ENCODE data around the gene HYPK.
"Not testable (repeated sequence)": the region's sequence is repeated elsewhere in the genome, so short reads cannot be mapped to it uniquely, and the experiment has no call there.

The HYPK gene

DNA sequence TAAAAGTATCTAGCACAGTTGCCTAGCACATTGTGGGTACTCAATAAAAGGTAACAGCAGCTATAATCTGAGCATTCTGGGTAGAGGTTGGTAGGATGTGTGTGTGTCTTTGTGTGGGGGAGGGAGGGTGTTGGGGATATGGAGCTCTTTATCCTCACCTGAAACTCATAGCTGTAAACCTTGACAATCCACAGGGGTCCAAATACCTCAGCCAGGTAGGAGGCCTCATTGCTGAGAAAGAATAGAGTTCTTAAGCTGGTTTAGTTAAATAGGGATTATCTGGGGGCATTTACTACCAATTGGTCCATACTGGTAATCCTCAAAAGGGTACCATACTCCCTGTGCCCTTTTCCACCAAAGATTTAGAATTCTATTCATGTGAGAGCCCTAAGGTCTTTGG lies 4.4 kb upstream of the HYPK start:
- DNase-seq (ENCODE audit: low read depth): no peak

DNA sequence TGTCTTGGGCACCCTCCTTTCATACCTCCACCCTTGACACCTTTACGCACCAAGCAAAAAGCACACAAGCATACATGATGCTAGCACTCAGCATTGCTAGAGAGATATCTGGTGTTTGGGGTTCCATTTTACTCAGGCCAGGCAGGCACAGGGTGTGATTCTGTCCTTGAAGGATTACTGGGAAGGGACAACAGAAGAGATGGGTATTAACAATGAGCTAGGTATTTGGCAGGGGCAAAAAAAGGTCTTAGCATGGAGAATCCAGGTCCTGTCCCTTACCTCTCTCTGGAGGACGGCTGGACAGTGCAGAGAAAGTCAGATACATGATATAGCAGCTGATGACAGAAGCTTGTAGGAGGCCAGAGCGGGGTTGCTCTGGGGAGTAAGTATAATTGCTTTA lies 3.8 kb upstream of the HYPK start:
- no peak for DNase-seq (ENCODE audit: low read depth)

DNA sequence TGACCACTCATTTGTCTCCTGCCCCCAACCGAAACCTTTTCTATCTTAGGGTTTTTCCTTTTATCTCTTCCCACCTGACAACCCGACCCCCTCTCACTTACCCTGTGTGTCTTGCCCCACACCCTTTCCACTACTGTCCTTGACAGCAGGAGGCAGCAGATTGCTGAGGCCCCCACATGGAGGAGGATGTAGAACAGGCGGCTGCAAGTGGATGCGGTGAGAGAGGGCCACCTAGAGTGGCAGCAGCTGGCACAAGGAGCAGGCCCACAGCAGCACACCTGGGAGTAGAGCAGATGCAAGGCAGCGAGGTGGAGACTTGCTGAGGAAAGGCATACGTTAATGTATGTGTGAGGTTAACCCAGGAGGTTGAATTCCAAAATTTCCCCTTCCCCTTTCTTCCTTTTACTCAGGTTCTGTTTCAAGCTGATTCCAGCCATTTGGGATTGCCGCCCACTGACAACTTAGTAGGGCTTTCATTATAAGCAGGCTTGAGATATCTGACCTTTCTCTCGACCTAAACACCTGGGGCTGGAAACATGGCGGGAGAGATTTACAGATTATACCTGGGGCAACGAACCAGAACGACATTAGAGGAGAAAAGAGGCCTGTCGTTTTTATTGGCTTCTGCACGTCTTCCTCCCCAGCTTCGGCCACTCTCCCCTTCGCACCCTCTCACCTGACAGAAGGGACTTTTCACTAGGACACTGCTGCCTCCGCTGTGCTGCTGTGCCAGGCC lies 1.0 kb upstream of the HYPK start:
- DNase-seq (ENCODE audit: low read depth): no peak

GRCh38 chr15:43799945-43800285 lies 484 bp upstream of the HYPK start, which contains the start of gene SERINC4:
Gene SERINC4, minus strand, starts transcription at chr15:43800220. Its CDS starts 234 bp downstream, at chr15:43799986.
- DNase-seq (ENCODE audit: low read depth): no peak

DNA sequence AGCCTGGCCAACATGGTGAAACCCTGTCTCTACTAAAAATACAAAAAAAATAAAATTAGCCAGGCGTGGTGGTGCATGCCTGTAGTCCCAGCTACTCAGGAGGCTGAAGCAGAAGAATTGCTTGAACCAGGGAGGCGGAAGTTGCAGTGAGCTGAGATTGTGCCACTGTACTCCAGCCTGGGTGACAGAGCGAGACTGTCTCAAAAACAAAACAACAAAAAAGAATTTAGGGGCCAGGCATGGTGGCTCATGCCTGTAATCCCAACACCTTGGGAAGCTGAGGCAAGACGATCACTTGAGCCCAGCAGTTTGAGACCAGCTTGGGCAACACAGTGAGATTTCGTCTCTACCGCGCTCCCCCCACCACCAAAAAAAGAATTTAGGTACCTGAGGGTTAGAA lies 2.3 kb downstream of the HYPK start:
- not testable (repeated sequence) for DNase-seq (ENCODE audit: low read depth)

DNA sequence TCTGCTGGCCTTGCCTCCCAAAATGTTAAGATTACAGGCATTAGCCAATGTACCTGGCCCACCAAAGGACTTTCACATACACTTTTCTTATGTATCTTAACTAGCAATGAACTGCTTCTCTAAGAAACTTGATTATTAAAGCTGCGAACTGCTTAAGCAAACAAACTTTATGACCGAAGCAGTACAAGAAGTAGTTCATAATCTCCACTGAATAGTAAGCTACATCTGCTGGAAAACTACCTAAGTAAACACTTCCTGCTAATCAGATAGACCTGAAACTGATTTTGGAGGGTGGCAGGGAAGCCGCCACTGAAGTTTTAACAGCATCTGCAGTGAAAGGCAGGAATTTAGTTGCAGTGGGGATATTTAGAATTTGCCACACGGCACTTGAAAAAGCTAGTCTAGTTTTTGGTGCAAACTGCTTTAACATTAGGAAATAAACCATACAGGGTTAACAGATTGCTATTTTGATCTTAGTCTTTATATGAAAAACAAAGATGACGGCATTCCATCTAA lies 8.1 kb downstream of the HYPK start:
- DNase-seq (ENCODE audit: low read depth): no peak

GRCh38 chr15:43808960-43809678 lies 8.7 kb downstream of the HYPK start:
- DNase-seq (ENCODE audit: low read depth): no peak

DNA sequence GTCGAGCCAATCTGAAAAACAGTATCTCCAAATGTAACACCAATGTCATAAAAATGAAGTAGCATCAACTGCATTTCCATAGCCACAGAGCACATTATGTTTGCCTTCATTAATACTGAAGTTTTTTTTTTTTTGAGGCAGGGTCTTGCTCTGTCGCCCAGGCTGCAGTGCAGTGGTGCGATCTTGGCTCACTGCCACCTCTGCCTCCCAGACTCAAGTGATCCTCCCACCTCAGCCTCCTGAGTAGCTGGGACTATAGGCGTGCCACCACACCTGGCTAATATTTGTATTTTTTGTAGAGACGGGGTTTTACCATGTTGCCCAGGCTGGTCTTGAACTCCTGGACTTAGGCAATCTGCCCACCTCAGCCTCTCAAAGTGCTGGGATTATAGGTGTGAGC lies 14.7 kb downstream of the HYPK start:
- not testable (repeated sequence) for DNase-seq (ENCODE audit: low read depth)

DNA sequence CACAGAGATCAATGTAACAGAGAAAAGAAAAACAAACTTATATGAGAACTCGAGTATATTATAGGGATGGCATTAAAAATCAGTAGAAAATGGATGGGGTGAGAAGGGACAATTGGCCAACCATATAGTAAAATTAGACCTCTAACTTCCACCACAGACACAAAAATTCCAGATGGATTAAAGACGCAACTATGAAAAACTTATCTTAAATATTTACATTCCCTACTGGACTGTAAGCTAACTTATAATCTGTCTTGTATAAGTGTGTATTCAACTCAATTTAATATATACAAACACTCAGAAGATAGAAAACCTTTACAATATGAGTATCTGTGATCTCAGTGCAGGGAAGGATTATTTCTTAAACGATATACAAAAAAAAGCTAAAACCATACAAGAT lies 21.1 kb downstream of the HYPK start:
- DNase-seq (ENCODE audit: low read depth): no peak

GRCh38 chr15:43824302-43825246 lies 24.2 kb downstream of the HYPK start, which contains the start of gene MFAP1:
Gene MFAP1, minus strand, starts transcription at chr15:43824690. Its CDS starts 121 bp downstream, at chr15:43824569.
- DNase-seq (ENCODE audit: low read depth): peak; percentile 89

DNA sequence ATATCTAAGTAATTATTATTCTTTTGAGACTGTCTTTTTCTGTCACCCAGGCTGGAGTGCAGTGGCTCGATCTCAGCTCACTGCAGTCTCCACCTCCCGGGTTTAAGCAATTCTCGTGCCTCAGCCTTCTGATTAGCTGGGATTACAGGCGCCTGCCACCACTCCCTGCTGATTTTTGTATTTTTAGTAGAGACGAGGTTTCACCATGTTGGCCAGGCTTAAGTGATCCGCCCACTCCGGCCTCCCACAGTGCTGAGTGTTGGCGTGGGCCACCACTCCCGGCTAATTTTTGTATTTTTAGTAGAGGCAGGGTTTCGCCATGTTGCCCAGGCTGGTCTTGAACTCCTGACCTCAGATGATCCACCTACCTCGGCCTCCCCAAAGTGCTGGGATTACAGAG lies 24.9 kb downstream of the HYPK start:
- DNase-seq (ENCODE audit: low read depth): not testable (repeated sequence)

- no peak for DNase-seq (ENCODE audit: low read depth)
Observed at GRCh38 chr15:43826029-43826507, 25.7 kb downstream of the HYPK start.

- DNase-seq (ENCODE audit: low read depth): peak; percentile 48
Observed at GRCh38 chr15:43826508-43827341, 26.3 kb downstream of the HYPK start, which contains the start of gene WDR76. Gene WDR76, plus strand, starts transcription at chr15:43827002. Its CDS starts 31 bp downstream, at chr15:43827033.

GRCh38 chr15:43828061-43828657 lies 27.8 kb downstream of the HYPK start:
- DNase-seq (ENCODE audit: low read depth): no peak

DNA sequence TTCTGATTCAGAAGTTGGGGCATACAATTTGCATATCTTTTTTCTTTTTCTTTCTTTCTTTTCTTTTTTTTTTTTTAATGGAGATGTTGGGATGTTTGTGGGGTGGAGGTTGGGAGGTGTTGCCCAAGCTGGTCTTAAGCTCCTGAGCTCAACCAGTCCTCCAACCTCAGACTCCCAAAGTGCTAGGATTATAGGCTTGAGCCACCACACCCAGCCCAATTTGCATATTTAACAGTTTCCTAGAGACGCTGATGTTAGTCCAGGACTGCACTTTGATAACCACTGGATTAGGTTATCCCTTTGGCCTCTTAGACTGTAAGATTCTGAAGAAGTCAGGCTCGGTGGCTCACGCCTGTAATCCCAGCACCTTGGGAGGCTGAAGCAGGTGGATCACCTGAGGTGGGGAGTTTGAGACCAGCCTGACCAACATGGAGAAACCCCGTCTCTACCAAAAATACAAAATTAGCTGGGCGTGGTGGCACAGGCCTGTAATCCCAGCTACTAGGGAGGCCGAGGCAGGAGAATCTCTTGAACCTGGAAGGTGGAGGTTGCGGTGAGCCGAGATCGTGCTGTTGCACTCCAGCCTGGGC lies 29.6 kb downstream of the HYPK start:
- not testable (repeated sequence) for DNase-seq (ENCODE audit: low read depth)

DNA sequence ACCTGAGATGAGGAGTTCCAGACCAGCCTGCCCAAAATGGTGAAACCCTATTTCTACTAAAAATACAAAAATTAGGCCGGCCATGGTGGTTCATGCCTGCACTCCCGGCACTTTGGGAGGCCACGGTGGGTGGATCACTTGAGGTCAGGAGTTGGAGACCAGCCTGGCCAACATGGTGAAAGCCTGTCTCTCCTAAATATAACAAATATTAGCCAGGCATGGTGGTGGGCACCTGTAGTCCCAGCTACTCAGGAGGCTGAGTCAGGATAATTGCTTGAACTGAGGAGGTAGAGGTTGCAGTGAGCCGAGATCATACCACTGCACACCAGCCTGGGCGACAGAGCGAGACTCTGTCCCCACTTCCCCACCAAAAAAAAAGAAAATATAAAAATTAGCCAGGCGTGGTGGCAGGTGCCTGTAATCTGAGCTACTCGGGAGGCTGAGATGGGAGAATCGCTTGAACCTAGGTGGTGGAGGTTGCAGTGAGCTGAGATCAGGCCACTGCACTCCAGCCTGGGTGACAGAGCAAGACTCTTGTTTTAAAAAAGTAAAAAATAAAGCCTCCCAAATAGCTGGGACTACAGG lies 30.4 kb downstream of the HYPK start:
- not testable (repeated sequence) for DNase-seq (ENCODE audit: low read depth)

DNA sequence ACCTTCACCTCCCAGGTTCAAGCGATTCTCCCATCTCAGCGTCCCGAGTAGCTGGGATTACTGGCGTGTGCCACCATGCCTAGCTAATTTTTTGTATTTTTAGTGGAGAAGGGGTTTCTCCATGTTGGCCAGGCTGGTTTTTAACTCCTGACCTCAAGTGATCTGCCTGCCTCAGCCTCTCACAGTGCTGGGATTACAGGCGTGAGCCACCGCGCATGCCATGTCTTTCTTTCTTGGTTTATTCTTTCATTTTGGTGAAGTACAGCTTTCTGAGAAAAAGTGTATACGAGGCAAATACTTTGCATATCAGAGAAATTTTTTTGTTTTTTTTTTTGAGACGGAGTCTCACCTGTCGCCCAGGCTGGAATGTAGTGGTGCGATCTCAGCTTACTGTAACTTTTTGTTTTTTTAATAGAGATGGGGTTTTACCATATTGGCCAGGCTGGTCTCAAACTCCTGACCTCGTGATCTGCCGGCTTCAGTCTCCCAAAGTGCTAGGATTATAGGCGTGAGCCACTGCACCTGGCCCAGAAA lies 31.2 kb downstream of the HYPK start:
- not testable (repeated sequence) for DNase-seq (ENCODE audit: low read depth)

GRCh38 chr15:43832485-43832884 lies 32.1 kb downstream of the HYPK start:
- not testable (repeated sequence) for DNase-seq (ENCODE audit: low read depth)

DNA sequence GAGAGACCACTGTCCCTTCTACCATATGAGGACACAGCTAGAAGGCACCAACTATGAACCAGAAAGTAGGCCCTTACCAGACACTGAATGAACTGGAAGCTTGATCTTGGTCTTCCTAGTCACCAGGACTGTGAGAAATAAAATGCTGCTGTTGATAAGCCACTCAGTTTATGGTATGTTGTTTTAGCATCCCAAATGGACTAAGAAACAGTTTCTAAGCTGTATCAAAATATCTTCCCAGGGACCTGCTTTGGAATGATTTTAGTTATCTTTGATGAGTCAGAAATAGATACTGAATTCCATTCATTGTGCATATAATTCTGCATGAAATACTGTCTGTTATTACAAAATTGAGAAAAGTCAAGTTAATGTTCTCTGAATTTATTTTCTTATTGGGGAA lies 45.0 kb downstream of the HYPK start:
- DNase-seq (ENCODE audit: low read depth): no peak

Measured in stimulated activated CD4-positive, alpha-beta T cell treated with anti-CD3 and anti-CD28 coated beads, Interleukin-2, amount 100 ng/mL, for 4 hours (primary cell).